ENCODE data around the gene WNT10A.

DNA sequence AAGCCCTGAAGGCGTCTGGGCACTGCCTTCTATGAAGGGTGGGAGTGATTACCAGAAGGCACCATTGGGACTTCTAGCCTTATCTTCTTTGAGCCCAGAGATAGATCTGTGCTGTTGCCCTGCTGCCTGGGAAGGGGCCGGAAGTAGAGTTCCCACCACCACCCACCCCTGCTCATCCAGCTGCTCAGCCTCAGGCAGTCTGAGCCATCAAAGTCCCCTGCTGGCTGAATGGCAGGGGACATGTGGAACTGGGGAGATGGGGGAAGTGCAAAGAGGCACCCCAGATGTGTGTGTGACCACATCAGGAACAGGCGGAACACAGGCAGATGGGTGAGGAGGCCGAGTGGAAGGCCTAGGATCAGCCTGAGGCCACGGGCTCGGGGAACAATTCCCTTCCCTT is 3.3 kb upstream of the WNT10A start:
- TF ChIP-seq, protein P1, sequence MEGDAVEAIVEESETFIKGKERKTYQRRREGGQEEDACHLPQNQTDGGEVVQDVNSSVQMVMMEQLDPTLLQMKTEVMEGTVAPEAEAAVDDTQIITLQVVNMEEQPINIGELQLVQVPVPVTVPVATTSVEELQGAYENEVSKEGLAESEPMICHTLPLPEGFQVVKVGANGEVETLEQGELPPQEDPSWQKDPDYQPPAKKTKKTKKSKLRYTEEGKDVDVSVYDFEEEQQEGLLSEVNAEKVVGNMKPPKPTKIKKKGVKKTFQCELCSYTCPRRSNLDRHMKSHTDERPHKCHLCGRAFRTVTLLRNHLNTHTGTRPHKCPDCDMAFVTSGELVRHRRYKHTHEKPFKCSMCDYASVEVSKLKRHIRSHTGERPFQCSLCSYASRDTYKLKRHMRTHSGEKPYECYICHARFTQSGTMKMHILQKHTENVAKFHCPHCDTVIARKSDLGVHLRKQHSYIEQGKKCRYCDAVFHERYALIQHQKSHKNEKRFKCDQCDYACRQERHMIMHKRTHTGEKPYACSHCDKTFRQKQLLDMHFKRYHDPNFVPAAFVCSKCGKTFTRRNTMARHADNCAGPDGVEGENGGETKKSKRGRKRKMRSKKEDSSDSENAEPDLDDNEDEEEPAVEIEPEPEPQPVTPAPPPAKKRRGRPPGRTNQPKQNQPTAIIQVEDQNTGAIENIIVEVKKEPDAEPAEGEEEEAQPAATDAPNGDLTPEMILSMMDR (IDR thresholded peaks at IDR 0.05 in 2 of 3, conservative IDR thresholded peaks at IDR 0.05 in 1 of 3; ENCODE audit: borderline replicate concordance in 1 of 3, insufficient read depth in 1 of 3, low read depth in 2 of 3, low read length in 2 of 3), result no peak
- no peak for TF ChIP-seq ZFX (IDR thresholded peaks at IDR 0.05)
- TF ChIP-seq, protein P2, sequence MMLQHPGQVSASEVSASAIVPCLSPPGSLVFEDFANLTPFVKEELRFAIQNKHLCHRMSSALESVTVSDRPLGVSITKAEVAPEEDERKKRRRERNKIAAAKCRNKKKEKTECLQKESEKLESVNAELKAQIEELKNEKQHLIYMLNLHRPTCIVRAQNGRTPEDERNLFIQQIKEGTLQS (IDR thresholded peaks at IDR 0.05), result no peak
- no peak for TF ChIP-seq JUND (IDR thresholded peaks at IDR 0.05)
